IPS DF 4.7 (cell line): ENCODE measurements around the gene KISS1.
"Not testable (repeated sequence)": the region's sequence is repeated elsewhere in the genome, so short reads cannot be mapped to it uniquely, and the experiment has no call there.

Source experiments
- DNase-seq: peaks from one replicate; pipeline ENCODE4 v3.0.0-alpha.2; 2013; ENCODE audit warnings: low spot score; ENCODE audit errors: extremely low read depth

KISS1 gene, protein sequence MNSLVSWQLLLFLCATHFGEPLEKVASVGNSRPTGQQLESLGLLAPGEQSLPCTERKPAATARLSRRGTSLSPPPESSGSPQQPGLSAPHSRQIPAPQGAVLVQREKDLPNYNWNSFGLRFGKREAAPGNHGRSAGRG

DNA sequence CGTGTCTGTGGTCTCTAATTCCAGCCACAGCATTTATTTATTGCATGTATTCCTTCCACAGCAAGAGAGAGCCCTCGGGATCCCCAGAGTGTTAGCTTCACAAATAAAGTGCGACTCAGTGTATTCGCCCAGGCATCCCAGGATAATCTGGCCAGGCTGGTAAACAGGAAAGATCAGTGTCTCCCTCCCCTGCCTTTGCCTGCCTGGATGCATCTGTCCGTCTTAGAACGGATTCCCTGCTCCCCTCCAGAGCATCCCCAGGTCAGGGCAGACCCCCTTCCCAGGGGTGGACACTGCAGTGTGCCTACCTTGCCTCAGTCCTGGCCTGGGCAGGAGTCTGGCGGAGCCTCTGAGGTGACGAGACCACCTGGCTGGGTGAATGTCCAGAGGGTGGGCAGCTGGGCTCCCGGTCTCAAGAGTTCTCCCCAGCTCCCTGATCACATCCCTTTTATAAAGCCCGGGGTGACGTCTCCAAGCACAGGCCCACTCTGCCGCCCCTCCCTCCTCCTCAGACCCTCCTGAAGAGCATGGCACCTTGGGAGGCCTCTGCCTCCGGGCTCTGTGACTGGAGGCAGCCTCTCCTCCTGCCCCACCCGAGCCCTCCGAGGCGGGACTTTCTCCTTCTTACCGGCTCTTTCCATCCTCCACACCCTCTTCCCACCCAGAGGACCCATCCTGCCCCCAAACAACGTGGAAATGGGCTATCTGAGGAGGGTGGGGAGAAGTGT, at the start of gene KISS1:
TSS of gene KISS1 (minus strand) at position 424 of the 728 bp plus-strand sequence. CDS start 3,615 bp downstream, outside the sequence.
- DNase-seq: no peak

DNA sequence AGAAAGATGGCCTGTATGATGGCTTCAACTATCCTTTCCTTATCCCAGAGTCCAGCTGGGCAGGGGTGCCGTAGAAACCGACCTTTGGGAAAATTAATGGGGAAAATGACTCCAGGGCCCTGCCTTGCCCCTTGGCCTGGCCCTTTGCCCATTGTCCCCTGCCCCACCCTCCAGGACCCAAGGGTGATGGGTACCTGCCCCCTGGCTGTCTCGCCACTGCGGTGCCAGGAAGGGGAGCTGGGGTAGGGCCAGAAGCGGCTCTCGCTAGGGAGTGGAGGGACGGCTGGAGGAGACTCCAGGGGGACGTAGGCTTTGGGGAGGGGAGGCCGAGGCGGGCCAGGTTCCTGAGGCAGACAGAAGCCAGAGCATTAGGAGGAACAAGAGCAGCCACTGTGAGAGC, 46.6 kb upstream of the KISS1 start:
- DNase-seq: no peak

GRCh38 chr1:204241914-204242313, 45.6 kb upstream of the KISS1 start:
- DNase-seq: no peak

DNA sequence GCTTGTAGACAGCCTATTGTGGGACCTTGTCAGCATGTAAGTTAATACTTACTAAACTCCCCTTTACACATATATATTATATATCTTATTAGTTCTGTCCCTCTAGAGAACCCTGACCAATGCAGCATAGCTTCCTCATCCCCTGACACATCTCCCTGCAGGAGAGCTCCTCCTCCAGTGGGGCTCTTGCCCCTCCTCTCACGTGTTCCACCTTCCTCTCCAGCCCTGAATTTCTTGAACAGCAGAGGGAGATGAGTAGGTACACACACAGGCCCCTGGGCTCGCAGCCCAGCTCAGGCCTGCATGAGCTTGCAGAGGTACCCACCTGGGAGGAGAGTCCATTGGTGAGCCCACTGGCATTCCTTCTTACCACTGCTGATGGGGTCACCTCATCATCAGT, 44.8 kb upstream of the KISS1 start:
- no peak for DNase-seq

GRCh38 chr1:204240233-204240632, 43.9 kb upstream of the KISS1 start:
- no peak for DNase-seq

DNA sequence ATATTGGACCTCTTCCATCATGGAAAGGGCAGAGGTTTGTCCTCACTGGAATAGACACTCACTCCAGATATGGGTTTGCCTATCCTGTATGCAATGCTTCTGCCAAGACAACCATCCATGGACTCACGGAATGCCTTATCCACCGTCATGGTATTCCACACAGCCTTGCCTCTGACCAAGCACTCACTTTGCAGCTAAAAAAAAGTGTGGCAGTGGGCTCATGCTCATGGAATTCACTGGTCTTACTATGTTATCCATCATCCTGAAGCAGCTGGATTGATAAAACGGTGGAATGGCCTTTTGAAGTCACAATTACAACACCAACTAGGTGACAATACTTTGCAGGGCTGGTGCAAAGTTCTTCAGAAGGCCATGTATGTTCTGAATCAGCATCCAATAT, 43.1 kb upstream of the KISS1 start:
- DNase-seq: not testable (repeated sequence)

DNA sequence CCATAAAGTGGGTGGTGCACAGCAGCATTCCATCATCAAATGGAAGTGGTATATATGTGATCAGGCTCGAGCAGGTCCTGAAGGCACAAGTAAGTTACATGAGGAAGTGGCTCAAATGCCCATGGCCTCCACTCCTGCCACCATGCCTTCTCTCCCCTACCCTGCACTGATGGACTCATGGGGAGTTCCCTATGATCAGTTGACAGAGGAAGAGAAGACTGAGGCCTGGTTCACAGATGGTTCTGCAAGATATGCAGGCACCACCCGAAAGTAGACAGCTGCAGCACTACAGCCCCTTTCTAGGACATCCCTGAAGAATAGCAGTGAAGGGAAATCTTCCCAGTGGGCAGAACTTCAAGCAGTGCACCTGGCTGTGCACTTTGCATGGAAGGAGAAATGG, 42.2 kb upstream of the KISS1 start:
- not testable (repeated sequence) for DNase-seq

GRCh38 chr1:204237515-204237914, 41.2 kb upstream of the KISS1 start:
- DNase-seq: not testable (repeated sequence)

DNA sequence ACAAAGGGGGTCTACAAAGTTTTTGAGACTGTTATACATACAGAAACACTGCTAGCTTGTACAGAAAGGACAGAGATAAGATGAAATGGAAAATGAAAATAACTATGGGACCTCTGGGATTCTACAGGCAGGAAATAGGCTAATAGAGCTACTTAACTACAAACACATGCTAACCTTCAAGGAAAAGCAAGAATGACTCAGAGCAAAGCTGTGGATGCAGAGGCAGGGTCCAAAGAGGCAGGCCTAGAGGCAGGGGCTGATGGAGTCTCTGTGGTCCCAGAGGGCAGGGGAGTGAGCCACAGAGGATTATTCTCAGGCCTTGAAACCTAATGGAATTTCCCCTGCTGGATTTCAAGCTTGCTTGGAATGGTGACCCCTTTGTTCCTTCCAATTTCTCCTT, 36.2 kb upstream of the KISS1 start:
- DNase-seq: no peak

- DNase-seq: no peak
These were observed 33.9 kb upstream of the KISS1 start for GRCh38 chr1:204230211-204230610.

GRCh38 chr1:204228896-204229295, 32.6 kb upstream of the KISS1 start:
- no peak for DNase-seq

DNA sequence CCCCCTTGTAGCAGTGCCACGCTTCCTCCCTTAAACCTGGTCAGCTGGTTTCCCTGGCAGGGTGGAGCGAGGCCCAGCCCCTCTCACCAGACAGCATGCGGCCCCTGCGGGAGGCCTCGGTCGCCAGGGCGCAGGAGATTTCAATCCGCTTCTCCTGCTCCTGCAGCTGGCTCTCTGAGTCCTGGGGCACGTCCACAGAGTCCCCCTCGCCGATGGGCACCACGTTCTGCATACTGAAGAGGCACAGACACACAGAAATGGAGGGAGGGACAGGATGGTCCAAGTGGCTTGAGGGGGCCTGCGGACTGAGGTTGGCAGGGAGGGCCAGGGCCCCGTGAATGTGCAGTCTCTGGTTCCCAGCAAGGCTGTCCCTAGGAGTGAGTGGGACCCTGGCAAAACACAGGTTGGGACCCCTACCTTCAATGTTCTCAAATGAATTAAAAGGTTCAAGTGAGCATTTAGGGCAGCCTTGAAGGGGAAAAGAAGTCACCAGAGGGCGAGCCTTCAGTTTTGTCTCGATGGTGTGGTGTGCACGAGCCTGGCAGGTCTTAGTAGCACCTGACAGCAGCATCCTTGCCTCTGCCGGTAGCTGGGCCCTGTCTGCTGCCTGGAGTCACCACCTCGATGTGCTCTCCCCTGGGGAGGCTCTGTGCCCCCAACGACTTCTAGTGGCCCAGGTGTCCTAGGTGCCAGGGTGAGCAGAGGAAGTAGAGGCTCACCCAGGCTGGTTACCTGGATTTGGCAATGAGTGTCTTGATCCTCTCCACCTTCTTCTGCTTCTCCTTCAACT, 31.9 kb upstream of the KISS1 start:
- no peak for DNase-seq

- DNase-seq: no peak
These were observed 31.1 kb upstream of the KISS1 start for GRCh38 chr1:204227351-204227750.

GRCh38 chr1:204225841-204226735, 29.8 kb upstream of the KISS1 start:
- no peak for DNase-seq

GRCh38 chr1:204224655-204225054, 28.4 kb upstream of the KISS1 start:
- no peak for DNase-seq

DNA sequence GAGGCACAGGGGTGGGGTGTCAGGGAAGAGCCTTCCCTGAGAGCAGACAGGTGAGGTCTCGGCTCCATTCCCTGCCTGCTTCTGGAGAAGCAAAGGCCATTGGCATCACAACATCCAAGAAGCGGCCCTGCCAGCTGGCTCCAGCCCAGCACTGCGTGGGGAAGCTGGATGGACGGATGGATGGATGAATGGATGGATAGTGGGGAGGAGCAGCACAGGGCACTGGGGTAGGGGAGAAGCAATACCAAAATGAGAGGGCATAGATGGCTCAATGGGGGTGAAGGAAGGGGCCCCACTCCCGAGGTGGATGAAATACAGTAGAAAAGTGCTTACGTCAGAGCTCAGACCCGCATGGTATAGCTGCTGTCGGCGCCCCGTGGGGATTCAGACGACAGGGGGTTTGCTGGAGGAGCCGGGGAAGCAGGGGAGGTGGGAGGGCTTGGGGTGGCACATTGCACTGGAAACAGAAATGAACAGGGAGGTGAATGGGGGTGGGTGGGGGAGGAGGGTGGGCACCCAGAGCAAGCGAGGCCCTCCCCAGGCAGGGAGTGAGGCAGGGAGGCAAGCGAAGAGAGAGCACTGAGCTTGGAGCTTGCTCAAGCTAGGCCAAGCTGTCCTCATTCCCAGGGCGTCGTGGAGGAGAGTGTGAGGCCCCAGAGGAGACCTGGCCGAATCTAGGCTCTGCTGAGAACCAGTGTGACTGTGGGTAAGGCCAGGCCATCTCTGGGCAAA, 27.0 kb upstream of the KISS1 start:
- no peak for DNase-seq

- DNase-seq: no peak
These were observed 26.4 kb upstream of the KISS1 start for GRCh38 chr1:204222764-204223055.

DNA sequence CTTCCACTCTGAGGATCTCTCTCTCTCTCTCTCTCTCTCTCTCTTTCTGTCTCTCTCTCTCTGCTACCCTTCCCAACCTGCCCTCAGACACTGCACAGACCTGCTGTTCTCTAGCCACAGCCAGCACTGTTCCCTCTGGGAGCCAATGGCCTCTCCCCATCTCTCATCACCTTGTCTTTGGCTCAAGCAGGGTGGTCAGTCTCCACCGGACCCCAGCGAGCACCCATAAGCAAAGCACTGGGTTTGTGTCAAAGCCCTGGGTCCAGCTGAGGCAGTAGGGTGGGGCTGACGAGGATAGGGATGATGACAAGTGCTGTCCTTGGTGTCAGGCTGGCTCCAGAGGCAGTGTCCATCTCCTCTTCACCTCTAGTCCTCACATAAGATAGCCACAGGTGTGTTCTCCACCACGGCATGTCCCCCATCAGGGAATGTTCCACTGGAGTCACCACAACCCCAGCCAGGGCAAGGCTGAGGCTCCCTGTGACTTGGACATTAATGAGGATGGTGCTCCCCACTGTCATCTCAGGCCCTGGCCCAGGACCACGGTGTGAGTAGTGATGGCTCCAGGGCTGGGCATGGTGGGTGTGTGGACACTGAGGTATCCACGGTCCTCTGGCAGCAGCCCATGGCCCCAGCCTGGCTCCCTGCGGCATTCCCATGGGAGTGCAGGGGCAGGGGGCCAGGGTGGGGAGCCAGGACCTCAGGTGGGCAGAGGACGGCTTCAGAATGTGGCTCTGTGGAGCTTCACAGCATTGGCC, 25.9 kb upstream of the KISS1 start:
- no peak for DNase-seq

GRCh38 chr1:204221271-204221670, 25.0 kb upstream of the KISS1 start:
- no peak for DNase-seq

GRCh38 chr1:204219971-204220616, 23.8 kb upstream of the KISS1 start:
- DNase-seq: no peak
